IMR-90 (cell line): ENCODE results near the gene TRHDE. TPM values are rescaled to one million over a fixed set of nuclear protein-coding genes. Genes with fewer than 3 reads are reported as not detected.

Experiments
- ATAC-seq: fragments of 200-7000 bp; cut with Tn5 transposase; 2 replicates; pipeline ENCODE4 v1.9.1; 2020; ENCODE audit warnings: low read depth, mild to moderate bottlenecking, moderate library complexity
- BruUV-seq: library from RNA; stranded (reverse); fragments of 400-500 nt; replicated peaks from 2 replicates; lab custom pipeline; 2021; lab: Mats Ljungman, UMichigan
- CTCF ChIA-PET: fragments of 300-600 bp; formaldehyde crosslinking; extraction: SDS; loops from one replicate; lab custom pipeline; 2021; ENCODE audit warnings: antibody characterized with exemption; lab: Yijun Ruan, JAX
- POLR2A ChIA-PET: fragments of 300-600 bp; sonication (Branson Sonifier 250); formaldehyde crosslinking; loops from one replicate; lab custom pipeline; 2022; ENCODE audit warnings: antibody characterized with exemption; ENCODE audit not compliant: unreplicated experiment; lab: Charles Lee
- DNase-seq: peaks from one replicate; pipeline ENCODE4 v3.0.0; 2013
- H2AFZ ChIP-seq: replicated peaks from 2 replicates; pipeline ENCODE3; 2013; ENCODE audit warnings: low read length, mild to moderate bottlenecking; ENCODE audit not compliant: poor library complexity
- H2AK5ac ChIP-seq: 2 replicates; pipeline ENCODE4 v1.6.1; 2013; ENCODE audit warnings: low read depth, low read length, inconsistent platforms
- H2AK9ac ChIP-seq: replicated peaks from 2 replicates; pipeline ENCODE3; 2013; ENCODE audit warnings: mild to moderate bottlenecking, low read depth, low read length, moderate library complexity; ENCODE audit not compliant: poor library complexity
- H2BK120ac ChIP-seq: 2 replicates; pipeline ENCODE4 v1.6.1; 2013; ENCODE audit warnings: low read depth, low read length, inconsistent platforms
- H2BK15ac ChIP-seq: 3 replicates; pipeline ENCODE4 v1.6.1; 2013; ENCODE audit warnings: low read depth, low read length, inconsistent platforms
- H2BK20ac ChIP-seq: 2 replicates; pipeline ENCODE4 v1.6.1; 2013; ENCODE audit warnings: low read depth, mild to moderate bottlenecking, inconsistent platforms, low read length, moderate library complexity
- H2BK5ac ChIP-seq: 2 replicates; pipeline ENCODE4 v1.6.1; 2013; ENCODE audit warnings: mild to moderate bottlenecking, low read depth, low read length, inconsistent platforms; ENCODE audit not compliant: poor library complexity, severe bottlenecking
- H3K14ac ChIP-seq: replicated peaks from 2 replicates; pipeline ENCODE4 v1.6.1; 2013; ENCODE audit warnings: low read depth, low read length, inconsistent platforms
- H3K18ac ChIP-seq: 2 replicates; pipeline ENCODE4 v1.6.1; 2013; ENCODE audit warnings: low read depth, low read length, control low read depth
- H3K23ac ChIP-seq: 2 replicates; pipeline ENCODE4 v1.6.1; 2013; ENCODE audit warnings: low read depth, low read length, inconsistent platforms
- H3K27ac ChIP-seq: 2 replicates; pipeline ENCODE4 v1.5.1; 2013; ENCODE audit warnings: mild to moderate bottlenecking, control low read depth, low read length; ENCODE audit not compliant: insufficient read depth
- H3K27me3 ChIP-seq: 2 replicates; pipeline ENCODE4 v1.6.1; 2013; ENCODE audit warnings: low read length; ENCODE audit not compliant: control insufficient read depth, insufficient read depth
- H3K36me3 ChIP-seq: 2 replicates; pipeline ENCODE4 v1.6.1; 2013; ENCODE audit warnings: low read length, mixed read lengths; ENCODE audit not compliant: control insufficient read depth, insufficient read depth
- H3K4ac ChIP-seq: 2 replicates; pipeline ENCODE4 v1.6.1; 2013; ENCODE audit warnings: low read depth, low read length, inconsistent platforms
- H3K4me1 ChIP-seq: 2 replicates; pipeline ENCODE4 v1.6.1; 2013; ENCODE audit warnings: low read length, mixed read lengths; ENCODE audit not compliant: control insufficient read depth, insufficient read depth
- H3K4me2 ChIP-seq: 2 replicates; pipeline ENCODE4 v1.6.1; 2013; ENCODE audit warnings: low read depth, mild to moderate bottlenecking, control low read depth, low read length, moderate library complexity
- H3K4me3 ChIP-seq: 2 replicates; pipeline ENCODE4 v1.5.1; 2013; ENCODE audit warnings: low read depth, mild to moderate bottlenecking, control low read depth, low read length, moderate library complexity; ENCODE audit not compliant: insufficient read depth
- H3K56ac ChIP-seq: 2 replicates; pipeline ENCODE4 v1.6.1; 2013; ENCODE audit warnings: low read length, inconsistent platforms; ENCODE audit not compliant: insufficient read depth; ENCODE audit errors: extremely low read depth
- H3K79me1 ChIP-seq, 2 experiments: 2 replicates each; pipeline ENCODE4 v1.6.1; 2013; ENCODE audit warnings: low read length in 2 of 2, inconsistent platforms in 1 of 2, low read depth in 1 of 2
- H3K9ac ChIP-seq: 2 replicates; pipeline ENCODE4 v1.6.1; 2013; ENCODE audit warnings: low read depth, low read length, control low read depth
- H3K9me1 ChIP-seq: 2 replicates; pipeline ENCODE4 v1.6.1; 2013; ENCODE audit warnings: low read length, inconsistent platforms; ENCODE audit not compliant: insufficient read depth
- H3K9me3 ChIP-seq: 2 replicates; pipeline ENCODE4 v1.6.1; 2013; ENCODE audit warnings: low read length; ENCODE audit not compliant: control insufficient read depth, insufficient read depth
- H4K20me1 ChIP-seq: 2 replicates; pipeline ENCODE4 v1.6.1; 2013; ENCODE audit warnings: low read length, inconsistent platforms; ENCODE audit not compliant: insufficient read depth
- H4K5ac ChIP-seq: 2 replicates; pipeline ENCODE4 v1.6.1; 2013; ENCODE audit warnings: mild to moderate bottlenecking, low read depth, low read length, control low read depth
- H4K8ac ChIP-seq, 2 experiments: 2 replicates each; pipeline ENCODE4 v1.6.1; 2013; ENCODE audit warnings: low read depth in 2 of 2, low read length in 2 of 2, control low read depth in 1 of 2, inconsistent platforms in 1 of 2
- H4K91ac ChIP-seq: 2 replicates; pipeline ENCODE4 v1.6.1; 2013; ENCODE audit warnings: low read depth, low read length, inconsistent platforms; ENCODE audit not compliant: insufficient read depth
- CHD1 ChIP-seq: IDR thresholded peaks from 2 replicates; pipeline ENCODE4 v1.6.1; 2012; ENCODE audit warnings: low read depth, low read length, improper control_type of control experiment
- MAZ ChIP-seq: IDR thresholded peaks from 2 replicates; pipeline ENCODE4 v1.6.1; 2012; ENCODE audit warnings: low read depth, mild to moderate bottlenecking, low read length, improper control_type of control experiment, moderate library complexity, borderline replicate concordance
- MXI1 ChIP-seq: IDR thresholded peaks from 2 replicates; pipeline ENCODE4 v1.6.1; 2012; ENCODE audit warnings: low read depth, mild to moderate bottlenecking, low read length, moderate library complexity, borderline replicate concordance
- NFE2L2 ChIP-seq: fragments of 150-350 bp; IDR thresholded peaks from 2 replicates; pipeline ENCODE4 v1.6.1; 2016; ENCODE audit warnings: low read depth, mild to moderate bottlenecking, low read length
- SMC3 ChIP-seq: fragments of 150-350 bp; IDR thresholded peaks from 2 replicates; pipeline ENCODE4 v1.6.1; 2016; ENCODE audit warnings: low read depth, mild to moderate bottlenecking, antibody characterized with exemption, low read length, moderate library complexity
- WGBS, 2 experiments: methylation state at CpG; one replicate each; pipeline versions ENCODE4 v1.1.5 to v1.1.7; 2013; ENCODE audit warnings: missing lambda C conversion rate in 2 of 2; ENCODE audit not compliant: insufficient read length in 1 of 2; ENCODE audit errors: extremely low coverage in 2 of 2; 5-methylcytosine and 5-hydroxymethylcytosine counted together
- dilution Hi-C: fragments of 300-500 bp; cut with HindIII; formaldehyde crosslinking; loops from one replicate; pipeline ENCODE4 v1.14.3; 2018; ENCODE audit warnings: low sequenced_read_pairs; ENCODE audit not compliant: unreplicated experiment
- in situ Hi-C: fragments of 300-500 bp; cut with MboI; formaldehyde crosslinking; loops from 3 replicates; pipeline ENCODE4 v1.14.3; 2019; ENCODE audit warnings: low sequenced_read_pairs, inconsistent platforms, mixed read lengths
- intact Hi-C: fragments of 100-400 bp; cut with micrococcal nuclease; formaldehyde crosslinking; loops from 2 replicates; pipeline ENCODE4 v1.10.0; 2022
- polyA plus RNA-seq, 3 experiments: library from polyadenylated mRNA; depleted of rRNA; stranded (reverse); fragments of >200 nt; gene quantifications; 2 replicates each; pipeline ENCODE4 v1.2.3, GENCODE V29; 2012; ENCODE audit warnings: low replicate concordance in 1 of 3
- total RNA-seq: library from RNA; depleted of rRNA; stranded (reverse); fragments of >200 nt; gene quantifications from 2 replicates; pipeline ENCODE4 v1.2.3, GENCODE V29; 2012

TRHDE gene
- total and polyA plus RNA-seq, 2 of the 4 experiments (the other 2 are of a cell fraction) = 33.7 to 65.1 TPM

GRCh38 chr12:72717036-72717435 is 444.9 kb downstream of the TRHDE start:
- in situ Hi-C loops = no loop called here
- Histone ChIP-seq H3K4me3 (no peak overlapping the region), H3K4me1 (no peaks in the 10 kb centered on the region), H3K9me3 (no peaks in the 10 kb centered on the region), H3K79me1 (no peaks in the 10 kb centered on the region), H2BK20ac (no peak overlapping the region), H3K27me3 (no peaks in the 10 kb centered on the region), H3K9me1 (no peaks in the 10 kb centered on the region), H2AK5ac (no peak overlapping the region), H3K9ac (no peak overlapping the region), H3K23ac (no peak overlapping the region), H3K14ac (no peak overlapping the region), H2AK9ac (no peak overlapping the region), H3K18ac (no peak overlapping the region), H3K56ac (no peak overlapping the region), H4K91ac (no peak overlapping the region), H2BK120ac (no peak overlapping the region), H4K8ac (no peak overlapping the region), H4K20me1 (no peaks in the 10 kb centered on the region), H2BK5ac (no peak overlapping the region), H2AFZ (peak overlapping the region; percentile 6), H3K4me2 (no peak overlapping the region), H3K4ac (no peak overlapping the region), H3K27ac (no peak overlapping the region), H4K5ac (no peak overlapping the region), H3K36me3 (no peaks in the 10 kb centered on the region), H2BK15ac (no peak overlapping the region)
- no peak for ATAC-seq
- no CpG with 5 or more reads among the region's 1 CpG for WGBS, 2 experiments
- POLR2A ChIA-PET = no interaction called here
- TF ChIP-seq NFE2L2 (no peak), MAZ (no peak), MXI1 (no peak), CHD1 (no peak), SMC3 (no peak)
- BruUV-seq = no TSS peak
- dilution Hi-C loops = no loop called here
- CTCF ChIA-PET = no interaction called here
- no peak for DNase-seq
- intact Hi-C loops = no loop called here
